HG03095 (cell line): ENCODE results near the gene EPAS1.
A peak's percentile ranks its signal among the peaks of the same experiment; 100 is the strongest.

Source experiments
- ATAC-seq: cut with Tn5 transposase; IDR thresholded peaks from one replicate; pipeline ENCODE4 v1.9.1; 2021; ENCODE audit warnings: moderate library complexity; ENCODE audit not compliant: unreplicated experiment

The EPAS1 gene

GRCh38 chr2:46296840-46297545 is at the start of gene EPAS1:
TSS of gene EPAS1 (plus strand) at chr2:46297407. CDS start at chr2:46297912, 505 bp downstream.
- peak; percentile 84 for ATAC-seq

DNA sequence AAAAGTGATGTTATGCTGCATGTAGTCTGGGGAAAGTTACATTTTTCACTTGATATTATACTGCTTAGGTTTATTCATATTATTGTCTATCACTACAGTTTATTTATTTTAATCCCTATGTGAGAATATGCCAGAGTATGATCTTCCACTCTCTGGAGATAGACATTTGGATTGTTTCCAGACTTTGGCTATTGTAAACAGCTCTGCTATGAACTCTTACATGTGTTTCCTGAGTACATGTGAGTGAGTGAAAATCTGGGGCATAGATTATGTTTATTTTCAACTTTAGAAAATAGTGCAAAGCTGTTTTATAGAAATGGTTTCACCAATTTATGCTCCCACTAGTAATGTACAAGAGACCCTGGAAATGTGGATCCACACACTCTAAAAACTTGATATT is 49.0 kb upstream of the EPAS1 start:
- ATAC-seq: no peak

- ATAC-seq: no peak
Observed at GRCh38 chr2:46249654-46250053, 47.6 kb upstream of the EPAS1 start.

DNA sequence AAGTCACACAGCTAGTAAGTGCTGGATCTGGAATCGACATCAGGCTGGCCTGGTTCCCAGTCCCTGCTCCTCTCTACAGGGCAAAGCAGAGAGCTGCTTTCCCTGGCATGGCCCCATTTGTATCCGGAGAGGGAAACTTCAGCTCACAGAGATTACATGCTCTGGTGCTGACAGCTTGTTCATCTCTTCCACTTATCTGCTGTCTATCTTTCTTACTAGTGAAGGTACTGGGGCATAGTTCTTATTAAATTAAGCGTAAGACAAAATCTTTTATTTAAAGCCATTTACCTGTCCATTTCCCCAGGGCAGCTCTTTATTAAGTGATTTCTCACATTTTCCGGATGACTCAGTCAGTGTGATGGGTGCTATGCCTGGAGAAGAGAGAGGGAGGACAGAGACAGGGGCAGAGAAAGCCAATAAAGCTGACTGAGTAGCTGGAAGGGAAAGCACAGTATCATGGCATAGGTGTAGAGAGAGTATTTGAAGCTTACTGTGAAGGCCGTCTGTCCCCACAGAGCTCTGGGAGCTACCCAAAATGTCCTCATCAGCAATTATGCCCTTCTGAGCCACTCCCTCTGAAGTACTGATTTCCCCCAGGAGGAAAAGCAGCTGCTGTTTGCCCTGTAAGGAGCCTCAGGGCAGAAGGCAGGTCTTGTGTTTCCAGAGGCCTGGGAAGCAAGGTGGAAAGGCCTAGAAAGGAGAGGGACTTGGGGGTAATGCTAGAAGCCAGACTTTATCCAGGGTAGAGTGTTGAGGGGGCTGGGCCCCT is 44.1 kb upstream of the EPAS1 start:
- ATAC-seq: no peak

DNA sequence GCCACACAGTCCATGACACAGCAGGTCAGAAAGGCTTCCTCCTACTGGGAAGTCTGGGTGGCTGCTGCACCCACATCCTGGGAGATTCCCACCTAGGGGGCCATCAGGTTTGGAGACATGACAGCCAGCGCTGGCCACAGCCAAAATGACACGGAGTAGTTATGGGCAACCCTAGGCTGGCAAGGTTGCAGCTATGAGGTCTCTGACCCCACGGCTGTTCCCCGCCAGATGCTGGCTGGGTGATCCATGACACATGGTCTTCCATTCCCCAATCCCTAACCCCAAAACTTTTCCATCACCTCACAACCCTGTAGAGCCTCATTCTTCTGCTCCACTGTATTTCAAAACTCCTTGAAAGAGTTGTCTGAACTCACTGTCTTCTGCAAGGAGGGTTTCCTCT is 42.7 kb upstream of the EPAS1 start:
- no peak for ATAC-seq

DNA sequence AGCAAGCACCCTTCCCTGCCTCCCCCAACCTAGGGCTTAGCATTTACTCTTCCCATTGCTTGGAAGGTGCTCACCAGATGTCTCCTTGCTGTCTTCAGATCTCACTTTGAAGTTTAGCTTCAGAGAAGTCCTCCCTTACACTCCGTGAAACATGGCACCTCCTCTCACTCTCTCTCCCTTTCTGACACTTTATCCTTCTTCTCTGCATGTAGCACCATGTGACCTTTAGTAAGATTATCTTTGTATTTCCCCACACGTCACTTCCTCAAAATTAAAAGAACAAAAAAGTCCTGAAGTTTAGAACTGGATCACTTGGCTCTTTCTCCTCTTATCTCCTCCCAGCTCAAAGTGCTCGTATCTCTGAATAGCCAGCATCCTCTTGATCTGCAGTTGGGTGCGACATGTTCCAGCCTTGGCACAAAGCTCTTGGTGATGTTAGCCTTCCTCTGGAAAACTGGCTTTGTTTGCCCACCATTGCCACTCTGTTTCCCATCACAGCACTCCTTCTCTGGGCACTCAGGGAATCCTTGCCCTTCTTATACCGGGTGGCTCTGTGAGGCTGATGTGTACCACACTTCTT is 40.6 kb upstream of the EPAS1 start:
- no peak for ATAC-seq

DNA sequence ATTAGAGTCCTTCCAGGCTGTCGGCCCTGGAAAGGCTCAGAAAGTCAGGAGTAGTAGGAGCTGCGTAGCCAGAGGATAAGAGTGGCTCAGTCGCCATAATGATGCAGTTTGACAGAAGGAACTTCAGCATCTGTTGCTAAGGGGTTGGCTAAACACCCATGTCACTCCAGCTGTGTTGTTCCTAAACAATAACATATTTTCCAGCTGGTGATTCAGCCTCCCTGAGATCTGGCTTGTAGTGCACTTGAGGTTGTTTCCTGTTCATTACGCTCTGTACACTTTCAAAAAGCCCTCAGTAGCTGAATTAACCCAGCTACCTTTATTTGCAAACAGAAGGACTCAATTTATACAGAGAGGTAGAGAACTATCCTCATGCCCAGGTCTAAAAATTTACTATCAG is 39.7 kb upstream of the EPAS1 start:
- ATAC-seq: no peak

DNA sequence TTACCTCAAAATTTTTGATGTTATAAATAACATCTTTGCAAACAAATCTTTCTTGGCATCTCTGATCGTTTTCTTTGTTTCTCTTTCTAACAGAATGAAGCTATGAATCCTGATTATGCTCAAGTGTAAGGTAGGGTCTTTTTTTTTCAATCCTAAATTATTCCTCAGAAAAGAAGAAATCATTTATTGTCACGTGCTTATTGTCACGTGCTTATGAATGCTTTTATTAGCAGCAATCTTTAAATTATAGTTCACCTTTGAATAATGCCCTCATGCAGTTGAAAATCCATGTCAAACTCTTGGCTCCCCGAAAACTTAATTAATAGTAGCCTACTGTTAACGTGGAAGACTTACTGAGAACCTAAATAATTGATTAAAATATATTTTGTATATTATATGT is 39.2 kb upstream of the EPAS1 start:
- no peak for ATAC-seq

DNA sequence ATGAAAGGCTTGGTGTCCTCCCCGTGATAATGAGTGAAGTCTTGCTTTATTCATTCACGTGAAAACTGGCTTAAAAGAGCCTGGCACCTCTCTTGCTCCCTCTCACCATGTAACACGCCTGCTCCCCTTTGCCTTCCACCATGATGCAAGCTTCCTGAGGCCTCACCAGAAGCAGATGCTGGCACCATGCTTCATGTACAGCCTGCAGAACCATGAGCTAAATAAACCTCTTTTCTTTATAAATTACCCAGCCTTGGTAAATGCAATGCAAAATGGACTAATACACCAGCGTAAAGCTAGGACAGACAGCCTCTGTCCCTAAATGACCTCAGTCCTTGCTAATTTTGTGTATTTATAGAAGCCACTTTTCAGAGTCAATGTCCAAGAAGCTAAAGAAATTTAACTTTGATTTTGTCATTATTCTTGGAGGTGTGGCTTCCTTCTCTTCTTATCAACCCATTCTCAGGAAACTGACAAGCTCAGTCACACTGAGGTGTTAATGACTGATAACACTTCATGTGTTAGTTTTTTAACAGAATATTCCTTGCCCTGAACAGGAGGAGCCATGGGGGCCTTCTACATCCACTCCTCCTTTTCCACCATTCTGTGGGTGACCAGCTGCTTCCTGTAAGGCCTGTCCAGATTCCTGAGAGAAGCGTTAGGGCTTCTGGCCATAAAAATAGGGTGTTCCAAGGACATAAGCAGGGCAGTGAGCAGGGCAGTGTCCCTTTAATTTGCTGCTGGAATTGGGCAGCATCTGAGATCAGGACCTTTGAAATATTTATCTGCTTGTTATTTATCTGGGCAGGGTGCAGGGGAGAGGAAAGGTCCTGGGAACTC is 38.0 kb upstream of the EPAS1 start:
- no peak for ATAC-seq

DNA sequence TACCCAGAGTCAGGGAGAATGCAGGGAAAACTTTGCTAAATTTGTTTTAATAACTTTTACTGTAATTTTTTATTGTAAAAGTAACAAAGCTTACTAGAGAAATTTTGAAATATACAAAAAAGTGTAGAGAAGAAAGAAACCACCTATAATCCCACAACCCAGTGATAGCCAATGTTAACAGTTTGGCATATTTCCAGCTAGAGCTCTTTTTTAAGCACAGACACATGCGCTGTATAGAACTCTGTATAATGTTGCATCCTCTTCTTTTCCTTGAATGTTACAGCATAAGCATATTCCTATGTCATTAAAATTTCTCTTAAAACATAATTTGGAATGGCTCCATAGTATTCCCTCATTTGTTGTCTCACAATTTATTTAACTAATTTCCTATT is 37.4 kb upstream of the EPAS1 start:
- ATAC-seq: no peak

- no peak for ATAC-seq
Observed at GRCh38 chr2:46260305-46260704, 36.9 kb upstream of the EPAS1 start.

- ATAC-seq: no peak
Observed at GRCh38 chr2:46262248-46262938, 34.8 kb upstream of the EPAS1 start.

DNA sequence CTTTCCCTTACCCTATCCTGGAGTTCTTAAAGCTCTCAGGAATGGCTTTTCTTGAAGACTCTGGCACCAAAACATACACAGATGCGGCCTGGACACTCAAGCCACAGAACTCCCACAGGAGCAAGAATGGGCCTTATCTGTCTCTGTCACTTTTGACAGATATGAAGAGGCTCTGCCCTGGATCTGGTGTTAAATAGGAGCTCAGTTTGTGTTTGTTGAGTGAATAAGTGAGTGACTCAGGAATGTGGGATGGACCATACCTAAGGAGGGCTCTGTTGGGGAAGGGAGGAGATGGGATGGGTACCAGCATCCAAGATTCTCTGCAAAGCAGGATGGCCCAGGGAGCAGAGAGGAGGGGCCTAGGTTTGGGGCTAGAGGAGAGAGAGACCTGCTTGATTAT is 33.9 kb upstream of the EPAS1 start:
- ATAC-seq: no peak

DNA sequence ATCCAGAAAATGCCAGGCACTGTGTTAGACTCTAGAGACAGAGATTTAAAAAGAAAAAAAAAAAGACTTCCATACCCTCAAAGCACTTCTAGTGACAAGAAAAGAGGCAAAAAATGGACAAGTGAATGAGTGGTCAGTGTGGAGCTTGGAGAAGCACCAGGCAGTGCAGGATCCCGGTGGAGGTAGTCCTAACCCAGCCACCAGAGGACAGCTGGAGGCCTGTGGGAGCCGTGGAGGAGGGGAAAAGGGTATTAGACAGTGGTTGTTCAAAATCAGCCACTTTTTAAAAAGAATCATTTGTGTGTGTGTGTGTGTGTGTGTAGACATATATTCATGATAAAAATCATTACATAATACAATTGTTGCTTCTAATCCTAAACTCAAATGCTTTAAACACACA is 32.8 kb upstream of the EPAS1 start:
- ATAC-seq: no peak

- ATAC-seq: no peak
Observed at GRCh38 chr2:46266134-46266533, 31.1 kb upstream of the EPAS1 start.

DNA sequence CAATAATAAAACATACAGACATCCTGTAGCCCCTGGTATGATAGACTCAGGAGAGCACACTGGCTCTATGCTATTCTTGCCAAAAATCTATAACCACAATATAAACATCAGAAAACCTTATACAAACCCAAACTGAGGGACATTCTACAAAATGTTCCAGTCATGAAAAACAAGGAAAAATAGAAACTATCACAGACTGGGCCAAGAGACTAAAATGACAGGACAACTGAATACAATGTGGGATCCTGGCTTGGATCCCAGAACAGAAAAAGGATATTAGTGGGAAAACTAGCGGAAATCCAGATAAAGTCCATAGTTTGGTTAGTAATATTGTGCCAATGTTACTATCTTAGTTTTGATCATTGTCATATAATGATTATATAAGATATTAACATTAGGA is 29.6 kb upstream of the EPAS1 start:
- ATAC-seq: no peak

- ATAC-seq: peak; percentile 61
Observed at GRCh38 chr2:46268196-46268595, 29.0 kb upstream of the EPAS1 start.

- no peak for ATAC-seq
Observed at GRCh38 chr2:46269001-46269400, 28.2 kb upstream of the EPAS1 start.

GRCh38 chr2:46269544-46270273 is 27.5 kb upstream of the EPAS1 start:
- ATAC-seq: no peak

GRCh38 chr2:46270384-46270783 is 26.8 kb upstream of the EPAS1 start:
- no peak for ATAC-seq
